B cell (primary cell): ENCODE measurements around the gene LAMA1. TPM values are rescaled to one million over a fixed set of nuclear protein-coding genes. Genes with fewer than 3 reads are reported as not detected.

Experiments used
- ATAC-seq: fragments of 200-7000 bp; cut with Tn5 transposase; one replicate; pipeline ENCODE4 v1.10.0; 2021; ENCODE audit warnings: low read depth, mild to moderate bottlenecking, moderate number of reproducible peaks, moderate library complexity
- CTCF ChIA-PET: fragments of 350-600 bp; sonication (Branson Sonifier 250); formaldehyde crosslinking; loops from one replicate; lab custom pipeline; 2021; ENCODE audit warnings: antibody characterized with exemption, inconsistent platforms; lab: Charles Lee
- POLR2A ChIA-PET: fragments of 350-600 bp; sonication (Branson Sonifier 250); formaldehyde crosslinking; loops from one replicate; lab custom pipeline; 2021; ENCODE audit warnings: antibody characterized with exemption; lab: Charles Lee
- DNase-seq: peaks from one replicate; pipeline ENCODE4 v3.0.0; 2013
- H2AFZ ChIP-seq: 2 replicates; pipeline ENCODE4 v1.6.1; 2012; ENCODE audit warnings: mild to moderate bottlenecking, low read depth, low read length; ENCODE audit not compliant: insufficient read depth, poor library complexity, severe bottlenecking
- H3K27ac ChIP-seq, 2 donors: 1 replicate in 1 of 2; 2 replicates in 1 of 2; pipeline ENCODE4 v1.5.1; 2012 to 2013; ENCODE audit warnings: low read length in 2 of 2, mild to moderate bottlenecking in 2 of 2, moderate library complexity in 1 of 2
- H3K27me3 ChIP-seq, 4 experiments: fragments of 200-600 bp in 1 of 4; sonication (generic) in 1 of 4; replicated peaks in 1 of 4; 1 replicate in 2 of 4; 2 replicates in 2 of 4; pipeline versions ENCODE4 v1.6.1 to v1.7.0; 2013 to 2016; ENCODE audit warnings: low read length in 3 of 4, mild to moderate bottlenecking in 2 of 4, mixed read lengths in 1 of 4, moderate library complexity in 1 of 4; ENCODE audit not compliant: insufficient read depth in 4 of 4, control insufficient read depth in 3 of 4; ENCODE audit errors: control extremely low read depth in 1 of 4
- H3K36me3 ChIP-seq, 2 experiments: replicated peaks in 1 of 2; 1 replicate in 1 of 2; 2 replicates in 1 of 2; pipeline versions ENCODE4 v1.6.1 to v1.7.1; 2013; ENCODE audit warnings: low read length in 1 of 2; ENCODE audit not compliant: insufficient read depth in 2 of 2, control insufficient read depth in 1 of 2; ENCODE audit errors: control extremely low read depth in 1 of 2, extremely low read depth in 1 of 2
- H3K4me1 ChIP-seq, 2 donors: fragments of 200-600 bp in 1 of 2; sonication (generic) in 1 of 2; 1 replicate in 1 of 2; 2 replicates in 1 of 2; pipeline versions ENCODE4 v1.5.1 to v1.6.1; 2013 to 2017; ENCODE audit warnings: low read length in 2 of 2; ENCODE audit not compliant: control insufficient read depth in 2 of 2, insufficient read depth in 2 of 2
- H3K4me2 ChIP-seq: replicated peaks from 2 replicates; pipeline ENCODE3; 2012; ENCODE audit warnings: mild to moderate bottlenecking, low read depth, low read length; ENCODE audit not compliant: poor library complexity, severe bottlenecking
- H3K4me3 ChIP-seq, 5 experiments: fragments of 200-600 bp in 1 of 5; sonication (generic) in 1 of 5; 1 replicate in 3 of 5; 2 replicates in 2 of 5; pipeline versions ENCODE4 v1.5.1 to v1.7.0; 2011 to 2016; ENCODE audit warnings: low read length in 4 of 5, mild to moderate bottlenecking in 4 of 5, low read depth in 2 of 5, control low read depth in 1 of 5, moderate library complexity in 1 of 5; ENCODE audit not compliant: insufficient read depth in 1 of 5; ENCODE audit errors: control extremely low read depth in 1 of 5, extremely low read depth in 1 of 5
- H3K79me2 ChIP-seq: fragments of 200-600 bp; sonication (generic); one replicate; pipeline ENCODE4 v1.6.0; 2016; ENCODE audit warnings: low read length; ENCODE audit not compliant: control insufficient read depth, insufficient read depth
- H3K9ac ChIP-seq: fragments of 200-600 bp; sonication (generic); 2 replicates; pipeline ENCODE4 v1.6.1; 2017; ENCODE audit warnings: mild to moderate bottlenecking, low read length, moderate library complexity
- H3K9me3 ChIP-seq, 3 donors: one replicate each; pipeline versions ENCODE4 v1.6.1 to v1.7.1; 2013; ENCODE audit warnings: low read length in 2 of 3; ENCODE audit not compliant: control insufficient read depth in 2 of 3, insufficient read depth in 1 of 3; ENCODE audit errors: control extremely low read depth in 1 of 3
- H4K20me1 ChIP-seq: 2 replicates; pipeline ENCODE4 v1.6.0; 2012; ENCODE audit warnings: mild to moderate bottlenecking, low read length; ENCODE audit not compliant: insufficient read depth, control insufficient read depth, poor library complexity, severe bottlenecking
- H3K27ac Mint-ChIP-seq: one replicate; pipeline ENCODE4 v1.8.0; 2021; ENCODE audit warnings: mixed read lengths
- H3K27me3 Mint-ChIP-seq: one replicate; pipeline ENCODE4 v1.8.0; 2021; ENCODE audit warnings: mixed read lengths
- H3K4me1 Mint-ChIP-seq: one replicate; pipeline ENCODE4 v1.8.0; 2021; ENCODE audit warnings: mixed read lengths
- H3K4me3 Mint-ChIP-seq: one replicate; pipeline ENCODE4 v1.8.0; 2021; ENCODE audit warnings: mixed read lengths
- H3K9me3 Mint-ChIP-seq: one replicate; pipeline ENCODE4 v1.8.0; 2022; ENCODE audit warnings: mixed read lengths; ENCODE audit not compliant: insufficient read depth
- EZH2 ChIP-seq: IDR thresholded peaks from 2 replicates; pipeline ENCODE4 v1.6.1; 2012; ENCODE audit warnings: borderline replicate concordance, low read depth, mild to moderate bottlenecking, moderate library complexity, low read length; ENCODE audit not compliant: insufficient read depth, poor library complexity, severe bottlenecking
- WGBS: methylation state at CpG from one replicate; pipeline ENCODE4 v1.1.5; 2013; ENCODE audit warnings: missing lambda C conversion rate; ENCODE audit not compliant: insufficient coverage; 5-methylcytosine and 5-hydroxymethylcytosine counted together
- intact Hi-C: fragments of 100-400 bp; cut with micrococcal nuclease; formaldehyde crosslinking; loops from one replicate; pipeline ENCODE4 v1.10.0; 2022
- polyA plus RNA-seq: library from polyadenylated mRNA; depleted of rRNA; stranded (reverse); fragments of >200 nt; gene quantifications from 2 replicates; pipeline ENCODE4 v1.2.3, GENCODE V29; 2012
- total RNA-seq, 2 donors: library from RNA; stranded (reverse); fragments of 120-200 nt in 1 of 2; gene quantifications; 1 replicate in 1 of 2; 2 replicates in 1 of 2; pipeline versions ENCODE4 v1.2.3 to v1.2.4, GENCODE V29; 2013 to 2022
- TF ChIP-seq, protein P1 (sequence below): fragments of 200-600 bp; IDR thresholded peaks from one replicate; pipeline ENCODE4 v1.8.0; 2022; ENCODE audit warnings: antibody characterized with exemption, mild to moderate bottlenecking

The LAMA1 gene
- total and polyA plus RNA-seq, 2 donors (not counting 1 experiment from before 2014, with no cell fraction given), result not detected

- Histone ChIP-seq H3K4me3 (no peak overlapping the region), H3K4me2 (no peak overlapping the region), H3K27me3 (no peaks in the 10 kb centered on the region), H3K27ac (no peak overlapping the region), H3K79me2 (no peaks in the 10 kb centered on the region), H3K9me3 (no peaks in the 10 kb centered on the region), H4K20me1 (no peaks in the 10 kb centered on the region), H3K9ac (no peak overlapping the region), H3K4me1 (no peaks in the 10 kb centered on the region), H3K36me3 (no peaks in the 10 kb centered on the region), H2AFZ (no peak overlapping the region)
- no peak overlapping the region for H3K27ac Mint-ChIP-seq
- CTCF ChIA-PET, result no interaction called here
- H3K27me3 Mint-ChIP-seq, result peaks cover 4% of the 10 kb centered on the region
- intact Hi-C loops, result no loop called here
- POLR2A ChIA-PET, result no interaction called here
- H3K9me3 Mint-ChIP-seq, result no peaks in the 10 kb centered on the region
- no peak overlapping the region for H3K4me3 Mint-ChIP-seq
- ATAC-seq, result no peak
- no peaks in the 10 kb centered on the region for H3K4me1 Mint-ChIP-seq
- no peak for DNase-seq
- TF ChIP-seq EZH2, result no peak
- TF ChIP-seq, protein P1, sequence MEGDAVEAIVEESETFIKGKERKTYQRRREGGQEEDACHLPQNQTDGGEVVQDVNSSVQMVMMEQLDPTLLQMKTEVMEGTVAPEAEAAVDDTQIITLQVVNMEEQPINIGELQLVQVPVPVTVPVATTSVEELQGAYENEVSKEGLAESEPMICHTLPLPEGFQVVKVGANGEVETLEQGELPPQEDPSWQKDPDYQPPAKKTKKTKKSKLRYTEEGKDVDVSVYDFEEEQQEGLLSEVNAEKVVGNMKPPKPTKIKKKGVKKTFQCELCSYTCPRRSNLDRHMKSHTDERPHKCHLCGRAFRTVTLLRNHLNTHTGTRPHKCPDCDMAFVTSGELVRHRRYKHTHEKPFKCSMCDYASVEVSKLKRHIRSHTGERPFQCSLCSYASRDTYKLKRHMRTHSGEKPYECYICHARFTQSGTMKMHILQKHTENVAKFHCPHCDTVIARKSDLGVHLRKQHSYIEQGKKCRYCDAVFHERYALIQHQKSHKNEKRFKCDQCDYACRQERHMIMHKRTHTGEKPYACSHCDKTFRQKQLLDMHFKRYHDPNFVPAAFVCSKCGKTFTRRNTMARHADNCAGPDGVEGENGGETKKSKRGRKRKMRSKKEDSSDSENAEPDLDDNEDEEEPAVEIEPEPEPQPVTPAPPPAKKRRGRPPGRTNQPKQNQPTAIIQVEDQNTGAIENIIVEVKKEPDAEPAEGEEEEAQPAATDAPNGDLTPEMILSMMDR, result no peak
- WGBS, result no CpG with 5 or more reads among the region's 7 CpGs
These were observed 179.6 kb downstream of the LAMA1 start for GRCh38 chr18:6938003-6938402.

DNA sequence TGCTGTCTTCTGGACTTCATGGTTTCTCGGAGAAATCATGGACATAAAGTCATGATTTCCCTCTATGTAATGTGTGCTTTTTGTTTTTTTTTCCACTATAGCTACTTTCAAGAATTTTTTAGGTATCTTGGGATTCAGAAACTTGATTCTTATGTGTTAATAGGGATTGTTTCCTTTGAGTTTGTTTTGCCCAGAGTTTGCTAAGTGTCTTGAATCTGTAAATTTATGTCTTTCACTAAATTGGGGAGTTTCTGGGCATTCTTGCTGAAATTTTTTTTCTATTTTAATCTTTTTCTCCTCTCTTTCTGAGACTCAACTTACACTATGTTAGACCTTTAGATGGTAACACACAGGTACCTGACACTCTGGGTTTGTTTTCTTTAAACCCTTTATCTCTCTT, 182.7 kb downstream of the LAMA1 start:
- TF ChIP-seq, protein P1, result no peak
- no peak for TF ChIP-seq EZH2
- Mint-ChIP-seq H3K9me3 (no peaks in the 10 kb centered on the region), H3K4me1 (no peaks in the 10 kb centered on the region), H3K4me3 (no peak overlapping the region), H3K27me3 (peaks cover 4% of the 10 kb centered on the region), H3K27ac (no peak overlapping the region)
- no peak overlapping the region for H3K9ac ChIP-seq
- no peaks in the 10 kb centered on the region for H3K36me3 ChIP-seq
- no peaks in the 10 kb centered on the region for H3K79me2 ChIP-seq
- ChIA-PET POLR2A (no interaction called here), CTCF (no interaction called here)
- H2AFZ ChIP-seq, result no peak overlapping the region
- intact Hi-C loops, result no loop called here
- H3K27ac ChIP-seq, result no peak overlapping the region
- no CpG with 5 or more reads among the region's 1 CpG for WGBS
- H3K9me3 ChIP-seq, result peaks cover 0 to 2% (median 0%) of the 10 kb centered on the region in 3 donors
- no peak for ATAC-seq
- no peaks in the 10 kb centered on the region for H3K27me3 ChIP-seq
- H3K4me3 ChIP-seq, result no peak overlapping the region
- no peak overlapping the region for H3K4me2 ChIP-seq
- no peak for DNase-seq
- no peaks in the 10 kb centered on the region for H3K4me1 ChIP-seq
- no peaks in the 10 kb centered on the region for H4K20me1 ChIP-seq
